HG03521 (cell line): ENCODE measurements around the gene DONSON.
A peak's percentile ranks its signal among the peaks of the same experiment; 100 is the strongest.

Source experiments
- ATAC-seq: cut with Tn5 transposase; IDR thresholded peaks from one replicate; pipeline ENCODE4 v1.9.1; 2021; ENCODE audit warnings: mild to moderate bottlenecking, moderate library complexity; ENCODE audit not compliant: unreplicated experiment

The DONSON gene

GRCh38 chr21:33542640-33543504 lies 45.6 kb downstream of the DONSON start, which contains the start of gene SON:
Gene SON, plus strand, starts transcription at chr21:33543038. Its CDS starts 55 bp downstream, at chr21:33543093.
- ATAC-seq = peak; percentile 89

GRCh38 chr21:33541756-33542639 lies 46.5 kb downstream of the DONSON start, which contains the start of gene GART:
Gene GART, minus strand, starts transcription at chr21:33542117. Its CDS starts 2,802 bp downstream, at chr21:33539315.
- ATAC-seq = peak; percentile 56

GRCh38 chr21:33541105-33541711 lies 47.3 kb downstream of the DONSON start:
- no peak for ATAC-seq

DNA sequence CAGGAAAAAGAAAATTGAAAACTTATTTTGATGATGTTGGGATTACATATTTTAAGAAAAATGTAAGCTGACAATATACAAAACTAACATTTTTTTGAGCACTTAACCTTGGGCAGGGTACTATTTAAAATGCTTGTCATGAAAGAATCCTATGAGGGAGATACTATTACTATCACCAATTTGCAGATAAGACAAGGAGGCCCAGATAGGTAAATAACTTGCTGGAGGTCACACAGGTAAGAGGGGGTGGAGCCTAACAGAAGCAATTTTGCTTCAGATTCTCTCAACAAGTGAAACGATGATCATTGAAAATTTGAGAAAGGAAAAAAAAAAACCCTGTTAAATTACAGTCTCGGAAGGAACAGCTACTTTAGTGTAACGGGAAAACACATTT lies 47.8 kb downstream of the DONSON start:
- no peak for ATAC-seq

DNA sequence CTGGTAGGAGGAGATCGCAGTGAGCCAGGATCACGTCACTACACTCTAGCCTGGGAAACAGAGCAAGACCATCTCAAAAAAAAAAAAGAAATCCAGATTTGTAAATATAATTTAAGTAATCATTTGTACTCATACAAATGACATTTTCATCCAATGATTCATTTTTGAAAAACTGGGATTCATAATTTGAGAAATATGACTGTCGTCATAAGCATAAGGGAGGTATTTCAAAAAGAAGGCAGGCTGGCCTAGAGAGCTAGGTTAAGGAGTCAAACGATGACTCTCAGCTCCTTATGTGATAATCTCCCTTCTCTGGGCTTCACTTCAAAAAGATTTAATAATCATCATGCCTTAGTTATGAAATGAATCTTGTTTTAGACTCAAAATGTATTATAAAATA lies 48.9 kb downstream of the DONSON start:
- ATAC-seq = no peak

DNA sequence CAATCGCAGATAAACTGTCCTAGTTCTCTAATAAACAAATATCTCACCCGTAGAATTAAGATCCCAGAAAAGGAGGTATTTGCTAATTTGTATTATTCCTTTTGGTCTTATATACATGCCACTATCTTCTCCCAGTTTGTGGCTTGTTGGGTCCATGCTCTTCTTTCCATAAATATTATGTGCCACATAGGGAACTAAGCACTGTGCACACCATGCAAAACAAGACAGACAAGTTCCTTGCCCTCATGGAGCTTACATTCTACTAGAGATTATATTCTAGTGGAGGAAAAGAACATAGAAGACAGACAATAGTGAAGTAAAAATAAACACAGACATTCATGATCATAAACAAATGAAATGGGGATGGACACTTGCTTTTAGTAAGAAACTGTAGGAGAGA lies 51.3 kb downstream of the DONSON start:
- no peak for ATAC-seq

GRCh38 chr21:33531007-33531406 lies 57.5 kb downstream of the DONSON start:
- ATAC-seq = no peak
